Measurements from ENCODE around the gene COL15A1. TPM values are rescaled to one million over a fixed set of nuclear protein-coding genes. Genes with fewer than 3 reads are reported as not detected.
A peak's percentile ranks its signal among the peaks of the same experiment; 100 is the strongest.
"Not testable (repeated sequence)": the region's sequence is repeated elsewhere in the genome, so short reads cannot be mapped to it uniquely, and the experiment has no call there.

The COL15A1 gene
- total RNA-seq, 2 experiments from 2014 or later: 0.02 to 0.05 TPM

- H3K27ac Mint-ChIP-seq; H3K27me3 Mint-ChIP-seq (ENCODE audit: low read depth); CTCF ChIA-PET; H3K36me3 Mint-ChIP-seq (ENCODE audit: low read depth); H3K4me3 Mint-ChIP-seq; H3K9me3 Mint-ChIP-seq; DNase-seq: not testable (repeated sequence)
- intact Hi-C loops (cut with micrococcal nuclease): loop anchor here (10.0 kb wide), 1 partner anchor 995 kb away; no protein-coding TSS in a partner anchor
- peaks cover 15% of the 10 kb centered on the region for H3K4me1 Mint-ChIP-seq (ENCODE audit: low read depth)
Measured at GRCh38 chr9:99099806-99100585, 156.3 kb downstream of the COL15A1 start.

- Mint-ChIP-seq H3K4me3 (no peak overlapping the region), H3K36me3 (ENCODE audit: low read depth) (no peaks in the 10 kb centered on the region), H3K4me1 (ENCODE audit: low read depth) (peaks cover 15% of the 10 kb centered on the region), H3K27me3 (ENCODE audit: low read depth) (no peaks in the 10 kb centered on the region), H3K9me3 (peaks cover 2% of the 10 kb centered on the region), H3K27ac (no peak overlapping the region)
- CTCF ChIA-PET: interaction anchor here (0.8 to 1.2 kb wide), 2 partner anchors 16 to 75 kb away, joined by 3 read pairs; no protein-coding TSS in a partner anchor
- intact Hi-C loops (cut with micrococcal nuclease): loop anchor here (10.0 kb wide), 1 partner anchor 996 kb away; no protein-coding TSS in a partner anchor
- DNase-seq: no peak
Measured at GRCh38 chr9:99101271-99101670, 157.6 kb downstream of the COL15A1 start.

- no peak overlapping the region for H3K4me3 Mint-ChIP-seq
- H3K9me3 Mint-ChIP-seq: peaks cover 2% of the 10 kb centered on the region
- H3K27me3 Mint-ChIP-seq (ENCODE audit: low read depth): no peaks in the 10 kb centered on the region
- no peak overlapping the region for H3K27ac Mint-ChIP-seq
- H3K4me1 Mint-ChIP-seq (ENCODE audit: low read depth): peaks cover 17% of the 10 kb centered on the region
- H3K36me3 Mint-ChIP-seq (ENCODE audit: low read depth): no peaks in the 10 kb centered on the region
- CTCF ChIA-PET: interaction anchor here (0.7 to 1.2 kb wide), 2 partner anchors 16 to 47 kb away, joined by 3 read pairs; no protein-coding TSS in a partner anchor
- no peak for DNase-seq
- intact Hi-C loops (cut with micrococcal nuclease): loop anchor here (10.0 kb wide), 1 partner anchor 997 kb away; no protein-coding TSS in a partner anchor
Measured at GRCh38 chr9:99101812-99102211, 158.1 kb downstream of the COL15A1 start.

GRCh38 chr9:99103054-99103895 is 159.6 kb downstream of the COL15A1 start:
- Mint-ChIP-seq H3K27ac (no peak overlapping the region), H3K4me3 (peak overlapping the region; percentile 89)

GRCh38 chr9:99103901-99104458 is 160.3 kb downstream of the COL15A1 start:
- intact Hi-C loops (cut with micrococcal nuclease): loop anchor here (1.0 to 10.0 kb wide), 6 partner anchors 9 to 999 kb away; no protein-coding TSS in a partner anchor
- peaks cover 39% of the 10 kb centered on the region for H3K4me1 Mint-ChIP-seq (ENCODE audit: low read depth)
- H3K9me3 Mint-ChIP-seq: peaks cover 2% of the 10 kb centered on the region
- peak; percentile 51 for DNase-seq
- H3K27me3 Mint-ChIP-seq (ENCODE audit: low read depth): no peaks in the 10 kb centered on the region
- no peaks in the 10 kb centered on the region for H3K36me3 Mint-ChIP-seq (ENCODE audit: low read depth)
- peak overlapping the region; percentile 89 for H3K4me3 Mint-ChIP-seq
- CTCF ChIA-PET: interaction anchor here (1.0 to 4.0 kb wide), 15 partner anchors 9 to 106 kb away, joined by 3 to 29 read pairs (median 5); no protein-coding TSS in a partner anchor
- peak overlapping the region; percentile 80 for H3K27ac Mint-ChIP-seq

More at GRCh38 chr9:99103054-99103895, 159.6 kb downstream of the COL15A1 start:
- DNase-seq: no peak
- intact Hi-C loops (cut with micrococcal nuclease): loop anchor here (10.0 kb wide), 1 partner anchor 998 kb away; no protein-coding TSS in a partner anchor
- H3K4me1 Mint-ChIP-seq (ENCODE audit: low read depth): peaks cover 32% of the 10 kb centered on the region
- H3K27me3 Mint-ChIP-seq (ENCODE audit: low read depth): no peaks in the 10 kb centered on the region
- no peaks in the 10 kb centered on the region for H3K36me3 Mint-ChIP-seq (ENCODE audit: low read depth)
- CTCF ChIA-PET: interaction anchor here (1.0 to 4.0 kb wide), 14 partner anchors 9 to 105 kb away, joined by 3 to 29 read pairs (median 4); no protein-coding TSS in a partner anchor
- H3K9me3 Mint-ChIP-seq: peaks cover 2% of the 10 kb centered on the region

- Mint-ChIP-seq H3K4me1 (ENCODE audit: low read depth) (peaks cover 45% of the 10 kb centered on the region), H3K4me3 (peak within 1 kb of the TSS; percentile 89)
- CTCF ChIA-PET: interaction anchor here (0.6 to 4.0 kb wide), 13 partner anchors 8 to 874 kb away, joined by 3 to 29 read pairs (median 4); no protein-coding TSS in a partner anchor
Measured at GRCh38 chr9:99104459-99105151, 160.9 kb downstream of the COL15A1 start, which contains the start of gene TGFBR1. Gene TGFBR1, plus strand, starts transcription at chr9:99105113. Its CDS starts 93 bp downstream, at chr9:99105206.

GRCh38 chr9:99105152-99106043 is 161.7 kb downstream of the COL15A1 start:
- no peaks in the 10 kb centered on the region for H3K27me3 Mint-ChIP-seq (ENCODE audit: low read depth)
- CTCF ChIA-PET: interaction anchor here (0.6 to 4.0 kb wide), 11 partner anchors 17 to 873 kb away, joined by 3 to 29 read pairs (median 4); no protein-coding TSS in a partner anchor
- peaks cover 53% of the 10 kb centered on the region for H3K4me1 Mint-ChIP-seq (ENCODE audit: low read depth)
- H3K27ac Mint-ChIP-seq: peak overlapping the region; percentile 63
- H3K36me3 Mint-ChIP-seq (ENCODE audit: low read depth): no peaks in the 10 kb centered on the region
- peak; percentile 41 for DNase-seq
- intact Hi-C loops (cut with micrococcal nuclease): loop anchor here (2.0 to 10.0 kb wide), 3 partner anchors 29 to 1001 kb away; partner anchors contain the start of gene NR4A3
- no peaks in the 10 kb centered on the region for H3K9me3 Mint-ChIP-seq
- peak overlapping the region; percentile 76 for H3K4me3 Mint-ChIP-seq

More at GRCh38 chr9:99104459-99105151, 160.9 kb downstream of the COL15A1 start, which contains the start of gene TGFBR1:
- intact Hi-C loops (cut with micrococcal nuclease): loop anchor here (1.0 to 10.0 kb wide), 7 partner anchors 9 to 1000 kb away; partner anchors contain the start of gene NR4A3
- no peaks in the 10 kb centered on the region for H3K36me3 Mint-ChIP-seq (ENCODE audit: low read depth)
- H3K9me3 Mint-ChIP-seq: peaks cover 2% of the 10 kb centered on the region
- H3K27me3 Mint-ChIP-seq (ENCODE audit: low read depth): no peaks in the 10 kb centered on the region
- peak; percentile 89 for DNase-seq
- peak within 1 kb of the TSS; percentile 80 for H3K27ac Mint-ChIP-seq

- no peaks in the 10 kb centered on the region for H3K36me3 Mint-ChIP-seq (ENCODE audit: low read depth)
- CTCF ChIA-PET: interaction anchor here (0.6 to 4.0 kb wide), 7 partner anchors 17 to 1709 kb away, joined by 3 to 29 read pairs (median 3); no protein-coding TSS in a partner anchor
- peaks cover 56% of the 10 kb centered on the region for H3K4me1 Mint-ChIP-seq (ENCODE audit: low read depth)
- no peak for DNase-seq
- intact Hi-C loops (cut with micrococcal nuclease): loop anchor here (5.0 to 10.0 kb wide), 2 partner anchors 716 to 1001 kb away; partner anchors contain the start of gene NR4A3
- H3K9me3 Mint-ChIP-seq: no peaks in the 10 kb centered on the region
- H3K27ac Mint-ChIP-seq: peak overlapping the region; percentile 63
- H3K4me3 Mint-ChIP-seq: peak overlapping the region; percentile 76
- H3K27me3 Mint-ChIP-seq (ENCODE audit: low read depth): no peaks in the 10 kb centered on the region
Measured at GRCh38 chr9:99106044-99106375, 162.3 kb downstream of the COL15A1 start.

GRCh38 chr9:99107421-99107820 is 163.7 kb downstream of the COL15A1 start:
- intact Hi-C loops (cut with micrococcal nuclease): loop anchor here (1.0 to 10.0 kb wide), 5 partner anchors 12 to 1003 kb away; partner anchors contain the start of gene NR4A3
- CTCF ChIA-PET: interaction anchor here (0.8 kb wide), 1 partner anchor 28 kb away, joined by 3 read pairs; no protein-coding TSS in a partner anchor
- H3K36me3 Mint-ChIP-seq (ENCODE audit: low read depth): no peaks in the 10 kb centered on the region
- H3K9me3 Mint-ChIP-seq: no peaks in the 10 kb centered on the region
- no peaks in the 10 kb centered on the region for H3K27me3 Mint-ChIP-seq (ENCODE audit: low read depth)
- peaks cover 67% of the 10 kb centered on the region for H3K4me1 Mint-ChIP-seq (ENCODE audit: low read depth)
- no peak for DNase-seq
- H3K27ac Mint-ChIP-seq: peak overlapping the region; percentile 0
- H3K4me3 Mint-ChIP-seq: peak overlapping the region; percentile 44

GRCh38 chr9:99108131-99108530 is 164.4 kb downstream of the COL15A1 start:
- Mint-ChIP-seq H3K4me1 (ENCODE audit: low read depth) (peaks cover 74% of the 10 kb centered on the region), H3K36me3 (ENCODE audit: low read depth) (no peaks in the 10 kb centered on the region), H3K9me3 (no peaks in the 10 kb centered on the region), H3K27me3 (ENCODE audit: low read depth) (no peaks in the 10 kb centered on the region), H3K4me3 (no peak overlapping the region), H3K27ac (no peak overlapping the region)
- DNase-seq: no peak
- intact Hi-C loops (cut with micrococcal nuclease): loop anchor here (5.0 to 10.0 kb wide), 2 partner anchors 714 to 1003 kb away; partner anchors contain the start of gene NR4A3
- CTCF ChIA-PET: no interaction called here

Measured in activated naive CD4-positive, alpha-beta T cell treated with anti-CD3 and anti-CD28 coated beads for 36 hours (primary cell).